Measurements from ENCODE around the gene B3GALT4.
A peak's percentile ranks its signal among the peaks of the same experiment; 100 is the strongest.

The B3GALT4 gene

GRCh38 chr6:33286946-33287914, 10.3 kb downstream of the B3GALT4 start:
- H3K27me3 Mint-ChIP-seq (ENCODE audit: low read depth) = no peaks in the 10 kb centered on the region
- H3K27ac Mint-ChIP-seq = no peak overlapping the region
- H3K4me3 Mint-ChIP-seq = peak overlapping the region; percentile 96 to 98 (median 98)
- H3K4me1 Mint-ChIP-seq = peaks cover 31% of the 10 kb centered on the region
- H3K36me3 Mint-ChIP-seq (ENCODE audit: low read depth) = peaks cover 32% of the 10 kb centered on the region
- no peaks in the 10 kb centered on the region for H3K9me3 Mint-ChIP-seq
- no peak for TF ChIP-seq CTCF (IDR thresholded peaks at IDR 0.05; ENCODE audit: unreplicated experiment in 3 of 3)

GRCh38 chr6:33288141-33288920, 11.4 kb downstream of the B3GALT4 start:
- peak overlapping the region; percentile 96 to 98 (median 98) for H3K4me3 Mint-ChIP-seq
- H3K4me1 Mint-ChIP-seq = peaks cover 31% of the 10 kb centered on the region
- H3K9me3 Mint-ChIP-seq = no peaks in the 10 kb centered on the region
- no peak for TF ChIP-seq CTCF (IDR thresholded peaks at IDR 0.05; ENCODE audit: unreplicated experiment in 3 of 3)
- H3K36me3 Mint-ChIP-seq (ENCODE audit: low read depth) = peaks cover 33% of the 10 kb centered on the region
- H3K27ac Mint-ChIP-seq = peak overlapping the region in 2 of 3 experiments; percentile 66 to 69
- no peaks in the 10 kb centered on the region for H3K27me3 Mint-ChIP-seq (ENCODE audit: low read depth)

GRCh38 chr6:33288921-33289783, 12.2 kb downstream of the B3GALT4 start, which contains the start of the genes PFDN6 and WDR46:
Gene PFDN6, plus strand, starts transcription at chr6:33289601. Its CDS starts 256 bp downstream, at chr6:33289857.
Gene WDR46, minus strand, starts transcription at chr6:33289239. Its CDS starts 69 bp downstream, at chr6:33289170.
- H3K36me3 Mint-ChIP-seq (ENCODE audit: low read depth) = peaks cover 35% of the 10 kb centered on the region
- peak within 1 kb of the TSS; percentile 56 to 69 (median 66) for H3K27ac Mint-ChIP-seq
- H3K27me3 Mint-ChIP-seq (ENCODE audit: low read depth) = no peaks in the 10 kb centered on the region
- peaks cover 31% of the 10 kb centered on the region for H3K4me1 Mint-ChIP-seq
- H3K9me3 Mint-ChIP-seq = no peaks in the 10 kb centered on the region
- TF ChIP-seq CTCF (IDR thresholded peaks at IDR 0.05; ENCODE audit: unreplicated experiment in 3 of 3) = no peak
- H3K4me3 Mint-ChIP-seq = peak within 1 kb of the TSS; percentile 96 to 98 (median 98)

- Mint-ChIP-seq H3K9me3 (no peaks in the 10 kb centered on the region), H3K27me3 (ENCODE audit: low read depth) (no peaks in the 10 kb centered on the region), H3K4me1 (peaks cover 31% of the 10 kb centered on the region), H3K27ac (peak overlapping the region; percentile 56 to 69 (median 66)), H3K4me3 (peak overlapping the region; percentile 96 to 98 (median 98)), H3K36me3 (ENCODE audit: low read depth) (peaks cover 33% of the 10 kb centered on the region)
- TF ChIP-seq CTCF (IDR thresholded peaks at IDR 0.05; ENCODE audit: unreplicated experiment in 3 of 3) = no peak
These were observed 12.9 kb downstream of the B3GALT4 start for GRCh38 chr6:33289784-33290315.

- H3K4me1 Mint-ChIP-seq = peaks cover 31% of the 10 kb centered on the region
These were observed 13.5 kb downstream of the B3GALT4 start for GRCh38 chr6:33290459-33290858.

More at GRCh38 chr6:33290459-33290858, 13.5 kb downstream of the B3GALT4 start:
- Mint-ChIP-seq H3K9me3 (no peaks in the 10 kb centered on the region), H3K4me3 (peak overlapping the region; percentile 96 to 98 (median 98)), H3K27ac (peak overlapping the region in 1 of 3 experiments; percentile 35), H3K27me3 (ENCODE audit: low read depth) (no peaks in the 10 kb centered on the region), H3K36me3 (ENCODE audit: low read depth) (peaks cover 33% of the 10 kb centered on the region)
- no peak for TF ChIP-seq CTCF (IDR thresholded peaks at IDR 0.05; ENCODE audit: unreplicated experiment in 3 of 3)

Measured in nephron (organoid).